Lower leg skin (tissue), 3 donors: ENCODE results near the gene MSS51.

Experiments used
- POLR2A ChIP-seq, 2 donors: fragments of 450-650 bp; IDR thresholded peaks; one replicate each; pipeline ENCODE4 v1.6.1; 2016 to 2017; ENCODE audit warnings: antibody characterized with exemption in 2 of 2, mild to moderate bottlenecking in 1 of 2, moderate library complexity in 1 of 2
- TF ChIP-seq, protein P1 (sequence below), 3 donors: fragments of 450-650 bp; IDR thresholded peaks; one replicate each; pipeline ENCODE4 v1.5.1; 2016; ENCODE audit warnings: antibody characterized with exemption in 3 of 3, mild to moderate bottlenecking in 3 of 3, moderate library complexity in 2 of 3

DNA sequence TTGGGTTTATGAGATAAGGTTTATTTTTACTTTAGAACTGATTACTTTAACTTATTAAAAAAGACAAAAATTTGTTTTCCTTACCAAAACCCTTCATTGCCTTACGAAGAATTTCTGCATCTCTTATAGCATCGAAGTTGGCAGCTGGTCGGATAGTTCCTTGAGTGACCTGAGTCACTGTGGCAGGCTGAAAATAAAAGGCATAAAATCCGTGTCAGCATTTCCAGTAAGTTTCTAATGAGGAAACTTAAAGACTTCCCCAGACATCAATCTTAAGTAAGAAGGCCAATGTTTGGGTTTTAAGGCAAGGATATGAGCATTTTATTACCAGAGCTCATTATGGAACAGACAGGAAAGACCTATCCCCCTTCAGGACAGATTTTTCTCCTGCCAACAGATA, 45.1 kb downstream of the MSS51 start:
- TF ChIP-seq, protein P1, sequence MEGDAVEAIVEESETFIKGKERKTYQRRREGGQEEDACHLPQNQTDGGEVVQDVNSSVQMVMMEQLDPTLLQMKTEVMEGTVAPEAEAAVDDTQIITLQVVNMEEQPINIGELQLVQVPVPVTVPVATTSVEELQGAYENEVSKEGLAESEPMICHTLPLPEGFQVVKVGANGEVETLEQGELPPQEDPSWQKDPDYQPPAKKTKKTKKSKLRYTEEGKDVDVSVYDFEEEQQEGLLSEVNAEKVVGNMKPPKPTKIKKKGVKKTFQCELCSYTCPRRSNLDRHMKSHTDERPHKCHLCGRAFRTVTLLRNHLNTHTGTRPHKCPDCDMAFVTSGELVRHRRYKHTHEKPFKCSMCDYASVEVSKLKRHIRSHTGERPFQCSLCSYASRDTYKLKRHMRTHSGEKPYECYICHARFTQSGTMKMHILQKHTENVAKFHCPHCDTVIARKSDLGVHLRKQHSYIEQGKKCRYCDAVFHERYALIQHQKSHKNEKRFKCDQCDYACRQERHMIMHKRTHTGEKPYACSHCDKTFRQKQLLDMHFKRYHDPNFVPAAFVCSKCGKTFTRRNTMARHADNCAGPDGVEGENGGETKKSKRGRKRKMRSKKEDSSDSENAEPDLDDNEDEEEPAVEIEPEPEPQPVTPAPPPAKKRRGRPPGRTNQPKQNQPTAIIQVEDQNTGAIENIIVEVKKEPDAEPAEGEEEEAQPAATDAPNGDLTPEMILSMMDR (IDR thresholded peaks at IDR 0.05), result no peak
- TF ChIP-seq POLR2A (IDR thresholded peaks at IDR 0.05), result no peak
